Gastrocnemius medialis (tissue), 4 donors: ENCODE measurements around the gene MICU1. TPM values are rescaled to one million over a fixed set of nuclear protein-coding genes. Genes with fewer than 3 reads are reported as not detected.

ENCODE experiments used
- ATAC-seq, 2 donors: fragments of 150-250 bp; one replicate each; pipeline ENCODE4 v1.9.1; 2016
- DNase-seq, 2 donors: peaks; one replicate each; pipeline ENCODE4 v3.0.0-alpha.2; 2019
- H3K27ac ChIP-seq, 4 donors: fragments of 200-600 bp; sonication (generic); 1 replicate in 1 of 4; 2 replicates in 3 of 4; pipeline ENCODE4 v1.5.1; 2016 to 2018; ENCODE audit warnings: mild to moderate bottlenecking in 2 of 4, moderate library complexity in 1 of 4
- H3K27me3 ChIP-seq, 3 donors: fragments of 200-600 bp; sonication (generic) in 2 of 3; 1 replicate in 1 of 3; 2 replicates in 2 of 3; pipeline versions ENCODE4 v1.5.1 to v1.6.0; 2016 to 2019; ENCODE audit warnings: mild to moderate bottlenecking in 1 of 3, moderate library complexity in 1 of 3
- H3K36me3 ChIP-seq, 2 donors: fragments of 200-600 bp; sonication (generic) in 1 of 2; one replicate each; pipeline ENCODE4 v1.5.1; 2017 to 2018
- H3K4me1 ChIP-seq, 2 donors: fragments of 200-600 bp; sonication (generic) in 1 of 2; one replicate each; pipeline ENCODE4 v1.5.1; 2016 to 2017; ENCODE audit warnings: mild to moderate bottlenecking in 2 of 2
- H3K4me3 ChIP-seq, 4 donors: fragments of 200-600 bp; sonication (generic) in 3 of 4; 1 replicate in 1 of 4; 2 replicates in 3 of 4; pipeline ENCODE4 v1.5.1; 2016 to 2019; ENCODE audit warnings: mild to moderate bottlenecking in 2 of 4
- H3K9me3 ChIP-seq, 3 donors: fragments of 200-600 bp; sonication (generic) in 2 of 3; 1 replicate in 1 of 3; 2 replicates in 2 of 3; pipeline ENCODE4 v1.5.1; 2016 to 2019
- CTCF ChIP-seq, 5 experiments: fragments of 450-650 bp in 3 of 5; fragments of 200-600 bp in 2 of 5; sonication (generic) in 2 of 5; IDR thresholded peaks in 4 of 5; conservative IDR thresholded peaks in 1 of 5; 1 replicate in 4 of 5; 2 replicates in 1 of 5; pipeline ENCODE4 v1.5.1; 2016 to 2019; ENCODE audit warnings: antibody characterized with exemption in 5 of 5, mild to moderate bottlenecking in 3 of 5, moderate library complexity in 3 of 5
- POLR2A ChIP-seq, 2 donors: fragments of 450-650 bp; IDR thresholded peaks; one replicate each; pipeline ENCODE4 v1.6.1; 2017; ENCODE audit warnings: antibody characterized with exemption in 2 of 2, mild to moderate bottlenecking in 2 of 2, moderate library complexity in 2 of 2
- in situ Hi-C, 4 donors: fragments of 200-750 bp; cut with MboI; loops; one replicate each; pipeline versions ENCODE4 v1.15.0 to v1.8.0; 2017; ENCODE audit warnings: low sequenced_read_pairs in 4 of 4
- intact Hi-C: fragments of 100-400 bp; cut with DNase I; formaldehyde crosslinking; loops from one replicate; pipeline ENCODE4 v1.15.1; 2023; ENCODE audit warnings: low total_unique reads
- total RNA-seq, 4 donors: library from RNA; depleted of rRNA; stranded (reverse); fragments of >200 nt; gene quantifications; one replicate each; pipeline versions ENCODE4 v1.1.0 to v1.2.3, GENCODE V29; 2016

Gene MICU1
- total RNA-seq, 4 donors from 2014 or later = 42.7 to 62.2 (median 51.9) TPM

- no peak for TF ChIP-seq POLR2A (IDR thresholded peaks at IDR 0.05)
- TF ChIP-seq CTCF (IDR thresholded peaks at IDR 0.05 in 4 of 5, conservative IDR thresholded peaks at IDR 0.05 in 1 of 5) = no peak
- no peaks in the 10 kb centered on the region for H3K27me3 ChIP-seq
- H3K4me1 ChIP-seq = peaks cover 69 to 76% of the 10 kb centered on the region in 2 donors
- in situ Hi-C loops (loop anchor here (10.0 to 25.0 kb wide), 6 partner anchors 118 to 378 kb away; partner anchors contain the start of genes CHST3 (in 3 of the 4), ANAPC16 (in 2 of the 4) and ASCC1 (in 2 of the 4)), intact Hi-C loops (loop anchor here (10.0 kb wide), 1 partner anchor 438 kb away; no protein-coding TSS in a partner anchor)
- H3K9me3 ChIP-seq = no peaks in the 10 kb centered on the region
- no peak for DNase-seq
- ATAC-seq = no peak
- H3K36me3 ChIP-seq = peaks cover 0 to 14% of the 10 kb centered on the region in 2 donors
- H3K27ac ChIP-seq = peak overlapping the region; percentile 85 to 95 (median 90)
- no peak overlapping the region for H3K4me3 ChIP-seq
Measured at GRCh38 chr10:72332423-72333111, 293.3 kb downstream of the MICU1 start.

- intact Hi-C loops = loop anchor here (10.0 kb wide), 1 partner anchor 437 kb away; no protein-coding TSS in a partner anchor
- peak overlapping the region in 1 of 4 donors; percentile 1 for H3K4me3 ChIP-seq
- peaks cover 0 to 11% of the 10 kb centered on the region in 2 donors for H3K36me3 ChIP-seq
- peaks cover 73 to 76% of the 10 kb centered on the region in 2 donors for H3K4me1 ChIP-seq
- no peaks in the 10 kb centered on the region for H3K9me3 ChIP-seq
- ATAC-seq (peak; percentile 2 to 33), DNase-seq (peak; percentile 67 to 78)
- in situ Hi-C loops = loop anchor here (10.0 to 25.0 kb wide), 6 partner anchors 117 to 377 kb away; partner anchors contain the start of genes CHST3 (in 3 of the 4), ANAPC16 (in 2 of the 4) and ASCC1 (in 2 of the 4)
- H3K27me3 ChIP-seq = no peaks in the 10 kb centered on the region
- TF ChIP-seq POLR2A (IDR thresholded peaks at IDR 0.05) (peak; percentile 13 to 39), CTCF (IDR thresholded peaks at IDR 0.05 in 4 of 5, conservative IDR thresholded peaks at IDR 0.05 in 1 of 5) (peak in 3 of 5 experiments; percentile 28 to 38 (median 35))
- peak overlapping the region; percentile 85 to 95 (median 90) for H3K27ac ChIP-seq
Measured at GRCh38 chr10:72331575-72332422, 294.1 kb downstream of the MICU1 start.

- H3K36me3 ChIP-seq = peaks cover 0 to 11% of the 10 kb centered on the region in 2 donors
- H3K4me1 ChIP-seq = peaks cover 65 to 70% of the 10 kb centered on the region in 2 donors
- H3K4me3 ChIP-seq = no peak overlapping the region
- in situ Hi-C loops = loop anchor here (10.0 to 25.0 kb wide), 6 partner anchors 115 to 375 kb away; partner anchors contain the start of genes CHST3 (in 3 of the 4), ANAPC16 (in 2 of the 4) and ASCC1 (in 2 of the 4)
- intact Hi-C loops = loop anchor here (10.0 kb wide), 1 partner anchor 435 kb away; no protein-coding TSS in a partner anchor
- peak overlapping the region; percentile 84 to 96 (median 87) for H3K27ac ChIP-seq
- ATAC-seq (no peak), DNase-seq (no peak)
- H3K9me3 ChIP-seq = no peaks in the 10 kb centered on the region
- no peaks in the 10 kb centered on the region for H3K27me3 ChIP-seq
- TF ChIP-seq POLR2A (IDR thresholded peaks at IDR 0.05) (no peak), CTCF (IDR thresholded peaks at IDR 0.05 in 4 of 5, conservative IDR thresholded peaks at IDR 0.05 in 1 of 5) (no peak)
Measured at GRCh38 chr10:72330069-72330426, 295.8 kb downstream of the MICU1 start.

GRCh38 chr10:72329290-72330068 is 296.4 kb downstream of the MICU1 start:
- H3K27ac ChIP-seq = peak overlapping the region; percentile 84 to 96 (median 87)
- ATAC-seq = no peak
- H3K4me3 ChIP-seq = no peak overlapping the region
- H3K36me3 ChIP-seq = peaks cover 0 to 11% of the 10 kb centered on the region in 2 donors
- peaks cover 65 to 70% of the 10 kb centered on the region in 2 donors for H3K4me1 ChIP-seq
- no peak for DNase-seq
- intact Hi-C loops = loop anchor here (2.0 to 10.0 kb wide), 2 partner anchors 115 to 435 kb away; no protein-coding TSS in a partner anchor
- no peaks in the 10 kb centered on the region for H3K27me3 ChIP-seq
- no peaks in the 10 kb centered on the region for H3K9me3 ChIP-seq
- TF ChIP-seq POLR2A (IDR thresholded peaks at IDR 0.05) (no peak), CTCF (IDR thresholded peaks at IDR 0.05 in 4 of 5, conservative IDR thresholded peaks at IDR 0.05 in 1 of 5) (no peak)
- in situ Hi-C loops = loop anchor here (5.0 to 25.0 kb wide), 8 partner anchors 52 to 375 kb away; partner anchors contain the start of genes CHST3 (in 3 of the 4), ANAPC16 (in 2 of the 4) and ASCC1 (in 2 of the 4)
